Parathyroid adenoma (tissue), 2 donors: ENCODE data around the gene COPG2.

Source experiments
- H2AFZ ChIP-seq: fragments of 300-600 bp; sonication (generic); one replicate; pipeline ENCODE4 v1.7.0; 2017; ENCODE audit warnings: antibody characterized with exemption, mild to moderate bottlenecking
- H3K27ac ChIP-seq: fragments of 300-600 bp; sonication (generic); one replicate; pipeline ENCODE4 v1.7.0; 2017
- H3K27me3 ChIP-seq: fragments of 300-600 bp; sonication (generic); one replicate; pipeline ENCODE4 v1.7.0; 2017; ENCODE audit warnings: low read length; ENCODE audit not compliant: control insufficient read depth, insufficient read depth
- H3K36me3 ChIP-seq: fragments of 300-600 bp; sonication (generic); one replicate; pipeline ENCODE4 v1.7.0; 2017; ENCODE audit warnings: low read length; ENCODE audit not compliant: control insufficient read depth, insufficient read depth
- H3K4me1 ChIP-seq: fragments of 300-600 bp; sonication (generic); one replicate; pipeline ENCODE4 v1.7.0; 2017; ENCODE audit warnings: control low read depth
- H3K4me2 ChIP-seq: fragments of 300-600 bp; sonication (generic); one replicate; pipeline ENCODE4 v1.7.0; 2017; ENCODE audit warnings: low read length
- H3K4me3 ChIP-seq: fragments of 300-600 bp; sonication (generic); one replicate; pipeline ENCODE4 v1.7.0; 2017; ENCODE audit warnings: low read depth, low read length
- H3K79me2 ChIP-seq: fragments of 300-600 bp; sonication (generic); one replicate; pipeline ENCODE4 v1.7.0; 2017; ENCODE audit warnings: control low read depth
- H3K9ac ChIP-seq: fragments of 300-600 bp; sonication (generic); one replicate; pipeline ENCODE4 v1.7.0; 2017; ENCODE audit warnings: mild to moderate bottlenecking
- H3K9me3 ChIP-seq: fragments of 300-600 bp; sonication (generic); one replicate; pipeline ENCODE4 v1.7.0; 2017; ENCODE audit warnings: low read length; ENCODE audit not compliant: control insufficient read depth
- CTCF ChIP-seq: fragments of 300-600 bp; sonication (generic); IDR thresholded peaks from one replicate; pipeline ENCODE4 v1.7.0; 2017; ENCODE audit warnings: antibody characterized with exemption, mild to moderate bottlenecking
- donor health status: primary hyperparathyroidism.

The COPG2 gene

GRCh38 chr7:130485734-130486113, 182.8 kb downstream of the COPG2 start:
- no peak overlapping the region for H3K9ac ChIP-seq
- no peaks in the 10 kb centered on the region for H3K27me3 ChIP-seq
- TF ChIP-seq CTCF, result no peak
- peak overlapping the region; percentile 94 for H2AFZ ChIP-seq
- H3K4me2 ChIP-seq, result peak overlapping the region; percentile 94
- H3K79me2 ChIP-seq, result no peaks in the 10 kb centered on the region
- no peaks in the 10 kb centered on the region for H3K36me3 ChIP-seq
- H3K4me3 ChIP-seq, result peak overlapping the region; percentile 66
- no peaks in the 10 kb centered on the region for H3K9me3 ChIP-seq
- peak overlapping the region; percentile 40 for H3K27ac ChIP-seq
- H3K4me1 ChIP-seq, result peaks cover 9% of the 10 kb centered on the region

- no peak overlapping the region for H3K4me2 ChIP-seq
- no peak overlapping the region for H3K27ac ChIP-seq
- no peaks in the 10 kb centered on the region for H3K9me3 ChIP-seq
- no peak overlapping the region for H3K4me3 ChIP-seq
- no peak for TF ChIP-seq CTCF
- no peaks in the 10 kb centered on the region for H3K79me2 ChIP-seq
- no peaks in the 10 kb centered on the region for H3K4me1 ChIP-seq
- no peak overlapping the region for H3K9ac ChIP-seq
- H2AFZ ChIP-seq, result no peak overlapping the region
- no peaks in the 10 kb centered on the region for H3K36me3 ChIP-seq
- H3K27me3 ChIP-seq, result no peaks in the 10 kb centered on the region
These were observed 185.5 kb downstream of the COPG2 start for GRCh38 chr7:130483031-130483430.

- Histone ChIP-seq H3K27ac (no peak overlapping the region), H3K4me2 (no peak overlapping the region)
These were observed 186.7 kb downstream of the COPG2 start for GRCh38 chr7:130481898-130482297.

GRCh38 chr7:130479716-130480400, 188.7 kb downstream of the COPG2 start:
- H3K79me2 ChIP-seq, result no peaks in the 10 kb centered on the region
- H2AFZ ChIP-seq, result no peak overlapping the region
- no peaks in the 10 kb centered on the region for H3K27me3 ChIP-seq
- H3K36me3 ChIP-seq, result no peaks in the 10 kb centered on the region
- no peak overlapping the region for H3K27ac ChIP-seq
- no peak overlapping the region for H3K9ac ChIP-seq
- no peak for TF ChIP-seq CTCF
- no peaks in the 10 kb centered on the region for H3K4me1 ChIP-seq
- no peak overlapping the region for H3K4me3 ChIP-seq
- H3K4me2 ChIP-seq, result no peak overlapping the region
- no peaks in the 10 kb centered on the region for H3K9me3 ChIP-seq

More at GRCh38 chr7:130481898-130482297, 186.7 kb downstream of the COPG2 start:
- Histone ChIP-seq H3K9me3 (no peaks in the 10 kb centered on the region), H3K4me1 (no peaks in the 10 kb centered on the region), H3K27me3 (no peaks in the 10 kb centered on the region), H3K79me2 (no peaks in the 10 kb centered on the region), H2AFZ (peak overlapping the region; percentile 70), H3K4me3 (no peak overlapping the region), H3K36me3 (no peaks in the 10 kb centered on the region), H3K9ac (no peak overlapping the region)
- TF ChIP-seq CTCF, result no peak

GRCh38 chr7:130478991-130479390, 189.6 kb downstream of the COPG2 start:
- H3K27ac ChIP-seq, result no peak overlapping the region
- H3K27me3 ChIP-seq, result no peaks in the 10 kb centered on the region
- H3K9ac ChIP-seq, result no peak overlapping the region
- TF ChIP-seq CTCF, result no peak
- no peaks in the 10 kb centered on the region for H3K4me1 ChIP-seq
- no peak overlapping the region for H3K4me2 ChIP-seq
- H3K36me3 ChIP-seq, result no peaks in the 10 kb centered on the region
- H3K9me3 ChIP-seq, result no peaks in the 10 kb centered on the region
- H3K4me3 ChIP-seq, result no peak overlapping the region
- H2AFZ ChIP-seq, result no peak overlapping the region
- no peaks in the 10 kb centered on the region for H3K79me2 ChIP-seq
